Upper lobe of left lung (tissue), 6 donors: Measurements from ENCODE around the gene PDE11A. TPM values are rescaled to one million over a fixed set of nuclear protein-coding genes. Genes with fewer than 3 reads are reported as not detected.

ENCODE experiments used
- ATAC-seq, 2 donors: fragments of 200-7000 bp; cut with Tn5 transposase; one replicate each; pipeline ENCODE4 v1.9.1; 2022; ENCODE audit warnings: mild to moderate bottlenecking in 2 of 2, moderate library complexity in 2 of 2; ENCODE audit not compliant: low FRiP score in 2 of 2
- DNase-seq, 2 donors: peaks; one replicate each; pipeline ENCODE4 v3.0.0-alpha.2; 2019 to 2020
- H3K27ac ChIP-seq, 4 donors: fragments of 200-600 bp; sonication (generic); one replicate each; pipeline ENCODE4 v1.5.1; 2016 to 2019
- H3K27me3 ChIP-seq, 4 donors: fragments of 200-600 bp; sonication (generic); one replicate each; pipeline ENCODE4 v1.5.1; 2017 to 2019
- H3K36me3 ChIP-seq, 4 donors: fragments of 200-600 bp; sonication (generic); one replicate each; pipeline ENCODE4 v1.5.1; 2016 to 2019
- H3K4me1 ChIP-seq, 4 donors: fragments of 200-600 bp; sonication (generic); one replicate each; pipeline ENCODE4 v1.5.1; 2018 to 2019
- H3K4me3 ChIP-seq, 4 donors: fragments of 200-600 bp; sonication (generic); one replicate each; pipeline ENCODE4 v1.5.1; 2017 to 2019; ENCODE audit warnings: mild to moderate bottlenecking in 2 of 4, moderate library complexity in 1 of 4
- H3K9me3 ChIP-seq, 4 donors: fragments of 200-600 bp; sonication (generic); one replicate each; pipeline ENCODE4 v1.5.1; 2018 to 2019
- EP300 ChIP-seq, 4 donors: sonication (generic); formaldehyde crosslinking; IDR thresholded peaks; one replicate each; pipeline ENCODE4 v1.5.1; 2017; ENCODE audit warnings: antibody characterized with exemption in 4 of 4, control low read depth in 2 of 4
- POLR2A ChIP-seq, 4 donors: fragments of 450-650 bp; IDR thresholded peaks; one replicate each; pipeline ENCODE4 v1.5.1; 2016 to 2017; ENCODE audit warnings: antibody characterized with exemption in 4 of 4, mild to moderate bottlenecking in 2 of 4
- POLR2AphosphoS5 ChIP-seq, 2 donors: sonication (generic); formaldehyde crosslinking; IDR thresholded peaks; one replicate each; pipeline ENCODE4 v1.5.1; 2017; ENCODE audit warnings: antibody characterized with exemption in 2 of 2
- WGBS, 2 donors: methylation state at CpG; one replicate each; pipeline ENCODE4 v1.1.5; 2017 to 2018; 5-methylcytosine and 5-hydroxymethylcytosine counted together
- total RNA-seq, 6 donors: library from RNA; depleted of rRNA in 4 of 6; stranded (reverse); fragments of >200 nt in 4 of 6; gene quantifications; one replicate each; pipeline versions ENCODE4 v1.1.0 to v1.2.1, GENCODE V29; 2016 to 2021
- TF ChIP-seq, protein P1 (sequence below), 6 experiments: fragments of 450-650 bp in 4 of 6; fragments of 200-600 bp in 2 of 6; sonication (generic) in 2 of 6; IDR thresholded peaks; one replicate each; pipeline ENCODE4 v1.5.1; 2016 to 2019; ENCODE audit warnings: antibody characterized with exemption in 6 of 6
- donor health status: DM: no; HTN: no; CAD: no; lungs with moderate emphysema.
- donor health status: DM: no; HTN: yes; CAD: no; lungs with severe emphysema.

Gene PDE11A
- total RNA-seq, 6 donors from 2014 or later, result 0.03 to 0.57 (median 0.33) TPM; not detected in 3

DNA sequence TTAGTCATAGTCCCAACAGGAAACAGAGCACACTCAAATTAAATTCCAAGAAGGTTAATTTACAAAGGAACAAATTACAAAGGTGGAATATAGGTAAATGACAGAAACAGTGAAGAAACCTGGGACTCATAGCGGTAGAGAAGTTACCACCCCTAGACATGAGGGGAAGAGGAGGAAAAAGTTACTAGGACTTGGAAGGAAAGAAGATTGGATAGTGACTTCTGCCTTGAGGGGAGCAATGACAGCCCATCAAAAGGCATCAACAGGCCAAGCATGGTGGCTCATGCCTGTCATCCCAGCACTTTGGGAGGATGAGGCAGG is 2.4 kb upstream of the PDE11A start:
- H3K36me3 ChIP-seq, result no peaks in the 10 kb centered on the region
- no peak overlapping the region for H3K27ac ChIP-seq
- DNase-seq (no peak), ATAC-seq (no peak)
- H3K4me1 ChIP-seq, result peaks cover 4 to 13% (median 12%) of the 10 kb centered on the region in 4 donors
- H3K27me3 ChIP-seq, result no peaks in the 10 kb centered on the region
- H3K9me3 ChIP-seq, result no peaks in the 10 kb centered on the region
- WGBS, 2 donors, result 88 to 100% methylated on average over 1 of the region's 1 CpG
- H3K4me3 ChIP-seq, result no peak overlapping the region
- TF ChIP-seq, protein P1, sequence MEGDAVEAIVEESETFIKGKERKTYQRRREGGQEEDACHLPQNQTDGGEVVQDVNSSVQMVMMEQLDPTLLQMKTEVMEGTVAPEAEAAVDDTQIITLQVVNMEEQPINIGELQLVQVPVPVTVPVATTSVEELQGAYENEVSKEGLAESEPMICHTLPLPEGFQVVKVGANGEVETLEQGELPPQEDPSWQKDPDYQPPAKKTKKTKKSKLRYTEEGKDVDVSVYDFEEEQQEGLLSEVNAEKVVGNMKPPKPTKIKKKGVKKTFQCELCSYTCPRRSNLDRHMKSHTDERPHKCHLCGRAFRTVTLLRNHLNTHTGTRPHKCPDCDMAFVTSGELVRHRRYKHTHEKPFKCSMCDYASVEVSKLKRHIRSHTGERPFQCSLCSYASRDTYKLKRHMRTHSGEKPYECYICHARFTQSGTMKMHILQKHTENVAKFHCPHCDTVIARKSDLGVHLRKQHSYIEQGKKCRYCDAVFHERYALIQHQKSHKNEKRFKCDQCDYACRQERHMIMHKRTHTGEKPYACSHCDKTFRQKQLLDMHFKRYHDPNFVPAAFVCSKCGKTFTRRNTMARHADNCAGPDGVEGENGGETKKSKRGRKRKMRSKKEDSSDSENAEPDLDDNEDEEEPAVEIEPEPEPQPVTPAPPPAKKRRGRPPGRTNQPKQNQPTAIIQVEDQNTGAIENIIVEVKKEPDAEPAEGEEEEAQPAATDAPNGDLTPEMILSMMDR (IDR thresholded peaks at IDR 0.05), result no peak
- no peak for TF ChIP-seq EP300 (IDR thresholded peaks at IDR 0.05)
- TF ChIP-seq POLR2AphosphoS5 (IDR thresholded peaks at IDR 0.05), result no peak
- TF ChIP-seq POLR2A (IDR thresholded peaks at IDR 0.05), result no peak

DNA sequence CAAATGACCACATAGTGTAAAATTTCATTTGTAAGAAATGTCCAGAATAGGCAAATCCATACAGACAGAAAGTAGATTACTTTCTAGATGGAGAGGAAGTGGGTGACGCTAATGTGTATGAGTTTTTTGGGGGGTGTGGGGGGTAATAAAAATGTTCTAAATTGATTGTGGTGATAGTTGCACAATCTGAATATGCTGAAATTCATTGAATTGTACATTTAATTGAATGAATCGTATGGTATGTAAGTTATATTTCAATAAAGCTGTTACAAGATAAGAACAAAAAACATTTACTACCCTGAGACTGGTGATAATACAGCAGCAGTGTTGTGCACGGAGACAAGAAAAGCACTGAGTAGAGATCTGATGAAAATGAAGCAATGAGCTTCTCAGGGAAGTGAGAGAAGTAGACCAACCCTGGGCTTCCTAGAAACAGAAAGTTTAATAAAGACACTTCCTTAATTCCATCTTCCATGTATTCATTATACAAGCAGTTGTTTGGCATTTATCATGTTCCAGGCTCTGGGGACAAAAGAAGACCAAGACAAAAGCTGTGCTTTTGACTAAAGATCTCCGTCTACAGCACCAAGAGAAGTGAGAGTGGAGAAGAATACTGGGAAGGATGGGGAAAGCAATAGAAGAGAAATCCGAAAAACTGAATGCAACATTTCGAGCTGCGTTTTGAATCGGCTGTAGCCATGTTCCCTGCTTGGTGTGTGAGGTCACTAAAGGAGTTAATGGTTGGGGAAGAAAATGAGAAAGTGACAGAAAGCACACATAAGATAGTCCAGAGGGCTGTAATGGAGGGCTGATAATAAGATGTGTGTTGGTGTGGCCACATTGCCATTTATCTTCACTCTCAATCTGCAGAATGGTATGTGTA is 1.8 kb upstream of the PDE11A start:
- WGBS, 2 donors, result 79 to 81% methylated on average over 8 of the region's 8 CpGs
- DNase-seq (no peak), ATAC-seq (no peak)
- Histone ChIP-seq H3K4me3 (no peak overlapping the region), H3K9me3 (no peaks in the 10 kb centered on the region), H3K4me1 (peaks cover 4 to 13% (median 12%) of the 10 kb centered on the region in 4 donors), H3K27me3 (no peaks in the 10 kb centered on the region), H3K36me3 (no peaks in the 10 kb centered on the region), H3K27ac (no peak overlapping the region)
- no peak for TF ChIP-seq POLR2A (IDR thresholded peaks at IDR 0.05)
- TF ChIP-seq POLR2AphosphoS5 (IDR thresholded peaks at IDR 0.05), result no peak
- TF ChIP-seq, protein P1 (IDR thresholded peaks at IDR 0.05), result no peak
- no peak for TF ChIP-seq EP300 (IDR thresholded peaks at IDR 0.05)

DNA sequence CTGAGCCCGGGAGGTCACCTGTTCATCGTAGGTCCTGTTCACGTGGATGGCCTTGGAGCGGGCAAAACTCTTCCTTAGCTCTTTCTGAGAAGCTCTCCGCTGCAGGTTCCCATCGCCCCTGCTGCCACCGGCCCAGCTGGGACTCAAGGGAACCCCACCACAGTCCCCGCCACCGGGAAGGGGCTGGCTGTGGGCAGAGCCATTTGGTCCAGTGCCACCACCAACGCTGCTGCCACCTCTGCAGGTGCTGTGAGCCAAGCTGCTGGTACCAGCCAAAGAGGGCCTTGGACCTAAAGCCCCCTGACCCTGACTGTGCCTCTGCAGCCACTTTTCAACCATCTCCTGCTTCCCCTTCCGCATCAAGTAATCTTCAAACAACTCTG is 586 bp downstream of the PDE11A start:
- H3K27ac ChIP-seq, result no peak overlapping the region
- no peaks in the 10 kb centered on the region for H3K9me3 ChIP-seq
- H3K4me3 ChIP-seq, result peak overlapping the region in 2 of 4 donors; percentile 45 to 49
- H3K36me3 ChIP-seq, result no peaks in the 10 kb centered on the region
- WGBS, 2 donors, result 84 to 87% methylated on average over 7 to 9 of the region's 11 CpGs
- TF ChIP-seq POLR2A (IDR thresholded peaks at IDR 0.05) (no peak), POLR2AphosphoS5 (IDR thresholded peaks at IDR 0.05) (no peak), EP300 (IDR thresholded peaks at IDR 0.05) (no peak)
- TF ChIP-seq, protein P1 (IDR thresholded peaks at IDR 0.05), result no peak
- ATAC-seq (peak in 1 of 2 donors; percentile 3), DNase-seq (peak in 1 of 2 donors; percentile 63)
- H3K4me1 ChIP-seq, result peaks cover 4 to 13% (median 12%) of the 10 kb centered on the region in 4 donors
- H3K27me3 ChIP-seq, result no peaks in the 10 kb centered on the region

DNA sequence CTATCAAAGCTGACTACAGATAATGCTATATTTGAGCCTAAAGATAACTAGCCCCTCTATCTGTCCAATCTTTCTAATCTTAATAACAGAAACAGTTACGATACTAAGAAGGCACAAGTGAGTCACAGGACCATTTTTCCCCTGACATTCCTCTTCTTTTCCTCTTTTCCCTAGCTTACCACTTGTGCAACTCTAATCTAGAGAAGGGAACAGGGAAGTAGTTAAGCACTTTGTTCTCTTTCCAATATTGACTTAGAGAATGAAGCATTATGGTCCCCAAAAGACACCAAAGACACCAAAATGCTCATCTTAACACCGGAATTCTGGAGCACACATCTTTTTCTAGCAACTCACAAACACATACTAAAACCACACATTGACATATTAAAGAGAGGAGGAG is 1.8 kb downstream of the PDE11A start:
- Histone ChIP-seq H3K4me3 (no peak overlapping the region), H3K4me1 (peaks cover 4 to 13% (median 12%) of the 10 kb centered on the region in 4 donors), H3K27ac (no peak overlapping the region), H3K9me3 (no peaks in the 10 kb centered on the region), H3K27me3 (no peaks in the 10 kb centered on the region), H3K36me3 (no peaks in the 10 kb centered on the region)
- WGBS, 2 donors, result 50 to 58% methylated on average over 2 of the region's 2 CpGs
- TF ChIP-seq, protein P1 (IDR thresholded peaks at IDR 0.05), result no peak
- no peak for TF ChIP-seq POLR2AphosphoS5 (IDR thresholded peaks at IDR 0.05)
- no peak for TF ChIP-seq POLR2A (IDR thresholded peaks at IDR 0.05)
- no peak for TF ChIP-seq EP300 (IDR thresholded peaks at IDR 0.05)
- DNase-seq (no peak), ATAC-seq (no peak)
